Measurements from ENCODE around the gene MALT1.
"Not testable (repeated sequence)": the region's sequence is repeated elsewhere in the genome, so short reads cannot be mapped to it uniquely, and the experiment has no call there.

Gene MALT1

DNA sequence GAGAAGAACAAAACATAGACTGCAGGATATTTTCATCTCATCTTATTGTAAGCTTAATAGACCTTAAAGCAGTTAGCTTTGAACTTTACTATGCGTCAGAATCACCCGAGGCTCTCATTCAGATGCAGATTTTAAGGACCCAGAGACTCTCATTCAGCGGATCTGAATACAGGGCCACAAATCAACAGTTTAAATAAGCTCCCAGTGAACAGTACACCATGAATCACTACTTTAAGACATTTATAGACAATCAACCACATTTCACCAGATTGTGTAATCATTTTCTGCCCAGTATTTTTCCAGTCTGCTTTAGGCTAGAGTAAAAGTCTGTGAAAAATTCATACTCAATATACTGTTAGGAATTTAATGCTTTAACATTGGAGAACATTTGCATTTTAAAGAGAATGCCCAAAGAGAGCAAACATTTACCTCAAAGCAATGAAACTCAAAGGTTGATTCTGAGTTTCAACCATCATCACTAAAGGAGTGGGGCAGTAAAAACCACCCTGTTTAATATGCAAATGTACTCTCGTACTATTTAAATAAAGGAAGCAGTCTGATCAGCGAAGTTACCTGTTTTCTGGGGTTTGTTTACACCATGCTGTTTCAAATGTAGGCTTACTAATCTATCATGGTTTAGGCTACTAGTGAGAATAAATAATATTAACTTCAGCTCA is 31.4 kb upstream of the MALT1 start:
- ChIA-PET POLR2A (interaction anchor here (2.0 kb wide), 1 partner anchor 31 kb away, joined by 7 read pairs; the partner anchor contains the start of gene MALT1), CTCF (interaction anchor here (0.6 to 1.6 kb wide), 3 partner anchors 15 to 124 kb away, joined by 3 to 5 read pairs (median 4); no protein-coding TSS in a partner anchor)
- DNase-seq (ENCODE audit: extremely low spot score), result no peak
- TF ChIP-seq ZNF384 (IDR thresholded peaks at IDR 0.05) (no peak), FOXK2 (IDR thresholded peaks at IDR 0.05) (no peak), LEF1 (IDR thresholded peaks at IDR 0.05; ENCODE audit: borderline replicate concordance) (no peak)
- TF ChIP-seq, protein P1, sequence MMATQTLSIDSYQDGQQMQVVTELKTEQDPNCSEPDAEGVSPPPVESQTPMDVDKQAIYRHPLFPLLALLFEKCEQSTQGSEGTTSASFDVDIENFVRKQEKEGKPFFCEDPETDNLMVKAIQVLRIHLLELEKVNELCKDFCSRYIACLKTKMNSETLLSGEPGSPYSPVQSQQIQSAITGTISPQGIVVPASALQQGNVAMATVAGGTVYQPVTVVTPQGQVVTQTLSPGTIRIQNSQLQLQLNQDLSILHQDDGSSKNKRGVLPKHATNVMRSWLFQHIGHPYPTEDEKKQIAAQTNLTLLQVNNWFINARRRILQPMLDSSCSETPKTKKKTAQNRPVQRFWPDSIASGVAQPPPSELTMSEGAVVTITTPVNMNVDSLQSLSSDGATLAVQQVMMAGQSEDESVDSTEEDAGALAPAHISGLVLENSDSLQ (IDR thresholded peaks at IDR 0.05), result peak; percentile 87

DNA sequence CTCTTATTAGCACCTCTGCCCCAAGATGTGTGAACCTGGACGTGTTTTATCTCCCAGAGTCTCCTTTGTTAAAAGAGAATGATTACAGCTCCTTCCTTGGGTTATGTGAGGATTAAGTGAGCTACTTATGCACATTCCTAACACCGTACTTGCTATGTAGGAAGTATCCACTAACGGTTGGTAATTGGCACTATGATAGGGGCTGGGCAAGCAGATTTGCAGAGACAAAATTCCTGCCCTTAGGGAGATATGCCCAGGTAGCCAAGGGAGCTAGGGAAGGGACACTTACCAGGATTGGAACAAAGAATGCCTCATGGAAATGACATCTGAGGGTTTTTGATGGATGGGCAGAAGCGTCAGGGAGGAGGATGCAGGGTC is 30.8 kb upstream of the MALT1 start:
- no peak for TF ChIP-seq TARDBP (IDR thresholded peaks at IDR 0.05)
- no peak for TF ChIP-seq BHLHE40 (IDR thresholded peaks at IDR 0.05; ENCODE audit: borderline replicate concordance)
- TF ChIP-seq, protein P1 (IDR thresholded peaks at IDR 0.05), result peak; percentile 17; the same call in 1 of the 2 replicates
- DNase-seq (ENCODE audit: extremely low spot score), result no peak
- ChIA-PET CTCF (interaction anchor here (0.6 kb wide), 2 partner anchors 15 to 124 kb away, joined by 3 to 4 read pairs; no protein-coding TSS in a partner anchor), POLR2A (interaction anchor here (2.0 kb wide), 1 partner anchor 31 kb away, joined by 7 read pairs; the partner anchor contains the start of gene MALT1)

DNA sequence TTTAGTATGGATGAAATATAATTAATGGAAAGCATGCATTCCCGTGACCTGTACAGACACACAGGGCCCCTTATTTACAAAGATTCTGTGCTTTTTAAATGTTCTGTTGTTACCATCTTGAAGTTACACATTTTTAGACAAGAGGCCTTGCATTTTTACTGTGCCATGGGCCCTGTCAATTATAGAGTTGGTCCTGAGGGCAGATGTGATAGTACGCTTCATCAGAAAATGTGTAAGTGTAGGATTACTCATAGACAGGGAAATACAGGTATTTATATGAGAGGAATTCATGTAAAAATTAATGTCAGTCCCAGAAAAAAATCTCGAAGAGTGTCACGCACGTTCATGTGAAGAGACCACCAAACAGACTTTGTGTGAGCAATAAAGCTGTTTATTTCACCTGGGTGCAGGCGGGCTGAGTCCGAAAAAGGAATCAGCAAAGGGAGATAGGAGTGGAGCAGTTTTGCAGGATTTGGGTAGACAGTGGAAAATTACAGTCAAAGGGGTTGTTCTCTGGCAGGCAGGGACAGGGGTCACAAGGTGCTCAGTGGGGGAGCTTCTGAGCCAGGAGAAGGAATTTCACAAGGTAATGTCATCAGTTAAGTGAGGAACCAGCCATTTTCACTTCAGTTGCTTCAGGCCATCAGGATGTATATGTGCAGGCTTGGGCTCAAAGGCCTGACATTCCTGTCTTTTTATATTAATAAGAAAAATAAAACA is 30.2 kb upstream of the MALT1 start:
- POLR2A ChIA-PET, result interaction anchor here (2.0 kb wide), 1 partner anchor 30 kb away, joined by 7 read pairs; the partner anchor contains the start of gene MALT1
- CTCF ChIA-PET, result interaction anchor here (0.6 kb wide), 1 partner anchor 123 kb away, joined by 3 read pairs; no protein-coding TSS in a partner anchor
- no peak for DNase-seq (ENCODE audit: extremely low spot score)
- TF ChIP-seq, protein P1 (IDR thresholded peaks at IDR 0.05), result no peak; the same call in 1 of the 2 replicates
- TF ChIP-seq FOXA1 (IDR thresholded peaks at IDR 0.05) (no peak), HDGF (IDR thresholded peaks at IDR 0.05; ENCODE audit: borderline replicate concordance) (no peak), FOXM1 (IDR thresholded peaks at IDR 0.05; ENCODE audit: borderline replicate concordance) (no peak), SUZ12 (IDR thresholded peaks at IDR 0.05) (no peak), NFRKB (IDR thresholded peaks at IDR 0.05) (no peak), SP1 (IDR thresholded peaks at IDR 0.05) (no peak), CTBP1 (IDR thresholded peaks at IDR 0.05; ENCODE audit: borderline replicate concordance) (no peak), LEF1 (IDR thresholded peaks at IDR 0.05; ENCODE audit: borderline replicate concordance) (no peak), ELF4 (IDR thresholded peaks at IDR 0.05) (no peak), TARDBP (IDR thresholded peaks at IDR 0.05) (no peak)

DNA sequence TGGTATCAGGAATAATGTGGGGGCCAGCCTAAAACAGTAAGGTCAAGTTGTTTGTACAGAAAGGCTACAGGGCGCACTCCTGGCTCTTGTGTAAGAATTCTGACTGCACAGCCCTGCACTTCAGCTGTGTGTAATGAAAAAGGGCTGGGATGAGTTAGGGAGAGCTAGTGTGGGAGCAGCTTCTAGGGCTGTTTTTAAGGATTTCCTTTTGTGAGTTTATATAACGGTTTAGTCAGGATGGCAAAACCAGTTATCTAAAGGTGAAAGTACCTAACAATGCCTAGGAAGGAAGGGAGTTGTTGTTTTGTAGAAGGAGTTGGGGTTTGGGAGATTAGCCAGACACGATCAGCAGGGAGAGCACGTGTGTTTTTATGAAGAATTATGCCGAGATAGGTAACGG is 27.7 kb upstream of the MALT1 start:
- CTCF ChIA-PET; DNase-seq (ENCODE audit: extremely low spot score); POLR2A ChIA-PET: not testable (repeated sequence)

DNA sequence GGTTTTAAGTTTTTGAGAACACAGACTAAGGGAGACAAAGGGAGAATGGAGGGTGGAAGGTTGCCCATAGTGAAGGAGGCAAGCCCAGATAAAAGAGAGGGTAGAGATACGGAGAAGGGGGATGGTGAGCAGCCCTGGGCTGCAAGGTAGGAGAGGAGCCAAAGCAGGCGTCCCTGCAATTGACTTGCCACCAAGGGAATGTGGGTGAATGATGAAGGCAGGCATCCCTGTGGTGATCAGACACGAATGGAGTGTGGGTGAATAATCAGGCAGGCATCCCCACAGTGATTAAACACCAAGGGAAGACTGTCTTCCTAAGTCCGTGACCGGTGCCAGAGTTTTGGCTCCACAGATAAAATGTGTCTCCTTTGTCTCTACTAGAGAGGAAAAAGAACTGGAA is 25.9 kb upstream of the MALT1 start:
- ChIA-PET POLR2A (no interaction called here), CTCF (no interaction called here)
- TF ChIP-seq, protein P1 (IDR thresholded peaks at IDR 0.05), result no peak
- TF ChIP-seq LEF1 (IDR thresholded peaks at IDR 0.05; ENCODE audit: borderline replicate concordance) (no peak), CTBP1 (IDR thresholded peaks at IDR 0.05; ENCODE audit: borderline replicate concordance) (no peak), HDGF (IDR thresholded peaks at IDR 0.05; ENCODE audit: borderline replicate concordance) (no peak), FOXA1 (IDR thresholded peaks at IDR 0.05) (no peak), SUZ12 (IDR thresholded peaks at IDR 0.05) (no peak), ARNT (IDR thresholded peaks at IDR 0.05) (no peak)
- DNase-seq (ENCODE audit: extremely low spot score), result no peak

DNA sequence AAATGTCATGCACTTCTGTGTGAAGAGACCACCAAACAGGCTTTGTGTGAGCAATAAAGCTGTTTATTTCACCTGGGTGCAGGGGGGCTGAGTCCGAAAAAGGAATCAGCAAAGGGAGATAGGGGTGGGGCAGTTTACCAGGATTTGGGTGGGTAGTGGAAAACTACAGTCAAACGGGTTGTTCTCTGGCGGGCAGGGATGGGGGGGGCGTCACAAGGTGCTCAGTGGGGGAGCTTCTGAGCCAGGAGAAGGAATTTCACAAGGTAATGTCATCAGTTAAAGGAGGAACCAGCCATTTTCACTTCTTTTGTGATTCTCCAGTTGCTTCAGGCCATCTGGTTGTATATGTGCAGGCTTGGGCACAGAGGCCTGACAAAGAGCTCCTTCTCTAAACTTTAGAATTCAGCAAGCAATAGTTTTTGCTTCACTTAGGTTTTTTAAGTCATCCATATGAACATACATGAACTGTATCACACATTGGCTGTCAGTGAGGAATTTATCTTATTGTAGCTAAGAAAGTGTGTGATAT is 24.9 kb upstream of the MALT1 start:
- no peak for TF ChIP-seq SUZ12 (IDR thresholded peaks at IDR 0.05)
- no peak for TF ChIP-seq BHLHE40 (IDR thresholded peaks at IDR 0.05; ENCODE audit: borderline replicate concordance)
- TF ChIP-seq, protein P1 (IDR thresholded peaks at IDR 0.05), result no peak
- no peak for TF ChIP-seq FOXM1 (IDR thresholded peaks at IDR 0.05; ENCODE audit: borderline replicate concordance)
- TF ChIP-seq HDGF (IDR thresholded peaks at IDR 0.05; ENCODE audit: borderline replicate concordance), result no peak
- TF ChIP-seq FOXK2 (IDR thresholded peaks at IDR 0.05), result no peak
- TF ChIP-seq ELF4 (IDR thresholded peaks at IDR 0.05), result no peak
- TF ChIP-seq ARNT (IDR thresholded peaks at IDR 0.05), result no peak
- TF ChIP-seq L3MBTL2 (conservative IDR thresholded peaks at IDR 0.05), result no peak
- no peak for TF ChIP-seq CTBP1 (IDR thresholded peaks at IDR 0.05; ENCODE audit: borderline replicate concordance)
- no peak for TF ChIP-seq SP1 (IDR thresholded peaks at IDR 0.05)
- TF ChIP-seq LEF1 (IDR thresholded peaks at IDR 0.05; ENCODE audit: borderline replicate concordance), result no peak
- no peak for TF ChIP-seq ZNF384 (IDR thresholded peaks at IDR 0.05)
- no peak for TF ChIP-seq TARDBP (IDR thresholded peaks at IDR 0.05)
- TF ChIP-seq NFRKB (IDR thresholded peaks at IDR 0.05), result no peak
- no peak for TF ChIP-seq FOXA1 (IDR thresholded peaks at IDR 0.05)
- POLR2A ChIA-PET, result no interaction called here
- CTCF ChIA-PET, result no interaction called here
- DNase-seq (ENCODE audit: extremely low spot score), result no peak
